ENCODE results near the gene CCN5. TPM values are rescaled to one million over a fixed set of nuclear protein-coding genes. Genes with fewer than 3 reads are reported as not detected.
"Not testable (repeated sequence)": the region's sequence is repeated elsewhere in the genome, so short reads cannot be mapped to it uniquely, and the experiment has no call there.

The CCN5 gene
- total RNA-seq (2014; rRNA removed; shearing (Covaris generic)) = 0.44 TPM in 1 of 2 replicates, not detected in the other

- peak; percentile 91 for DNase-seq (ENCODE audit: low read depth)
These were observed at the start of gene CCN5 for GRCh38 chr20:44714701-44715498. CCN5 (plus strand) TSS chr20:44715369; CDS start chr20:44715391, 22 bp downstream.

DNA sequence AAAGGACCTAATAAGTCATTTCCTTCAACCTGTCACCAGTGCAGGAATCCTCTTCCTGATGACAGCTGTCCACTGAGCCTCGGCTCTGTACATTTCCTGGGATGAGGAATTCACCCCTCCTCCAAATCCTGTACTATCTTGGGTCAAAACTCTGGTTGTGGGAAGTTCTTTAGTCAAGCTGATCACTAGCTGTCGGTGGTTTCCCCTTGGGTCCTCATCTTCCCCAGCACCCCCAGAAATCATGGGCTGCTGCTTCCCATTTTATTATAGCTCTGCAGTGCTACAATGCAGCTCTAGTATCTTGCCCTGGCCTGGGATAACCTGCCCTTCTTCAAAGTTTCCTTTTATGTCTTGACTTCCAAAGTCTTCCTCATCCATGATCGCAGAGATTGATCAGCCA, 49.1 kb upstream of the CCN5 start:
- no peak for DNase-seq (ENCODE audit: low read depth)

GRCh38 chr20:44670851-44671250, 44.3 kb upstream of the CCN5 start:
- peak; percentile 91 for DNase-seq (ENCODE audit: low read depth)

DNA sequence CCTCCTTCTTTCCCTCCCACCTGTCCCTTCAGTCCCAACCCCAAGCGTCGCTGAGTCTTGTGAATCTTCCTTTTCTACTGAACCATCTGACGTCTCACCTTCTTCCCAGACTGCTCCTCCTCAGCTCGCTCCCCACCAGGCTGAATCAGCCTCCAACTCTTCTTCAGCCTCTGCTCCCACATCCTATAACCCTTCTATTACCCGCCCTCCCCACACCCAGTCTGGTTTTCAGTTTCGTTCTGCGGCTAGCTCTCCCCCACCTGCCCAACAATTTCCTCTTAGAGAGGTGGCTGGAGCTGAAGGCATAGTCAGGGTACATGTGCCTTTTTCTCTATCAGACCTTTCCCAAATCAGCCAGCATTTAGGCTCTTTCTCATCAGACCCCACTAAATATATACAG, 43.6 kb upstream of the CCN5 start:
- DNase-seq (ENCODE audit: low read depth) = not testable (repeated sequence)

- DNase-seq (ENCODE audit: low read depth) = not testable (repeated sequence)
These were observed 42.8 kb upstream of the CCN5 start for GRCh38 chr20:44672318-44672902.

GRCh38 chr20:44678242-44678641, 36.9 kb upstream of the CCN5 start:
- DNase-seq (ENCODE audit: low read depth) = no peak

- no peak for DNase-seq (ENCODE audit: low read depth)
These were observed 36.1 kb upstream of the CCN5 start for GRCh38 chr20:44678990-44679611.

DNA sequence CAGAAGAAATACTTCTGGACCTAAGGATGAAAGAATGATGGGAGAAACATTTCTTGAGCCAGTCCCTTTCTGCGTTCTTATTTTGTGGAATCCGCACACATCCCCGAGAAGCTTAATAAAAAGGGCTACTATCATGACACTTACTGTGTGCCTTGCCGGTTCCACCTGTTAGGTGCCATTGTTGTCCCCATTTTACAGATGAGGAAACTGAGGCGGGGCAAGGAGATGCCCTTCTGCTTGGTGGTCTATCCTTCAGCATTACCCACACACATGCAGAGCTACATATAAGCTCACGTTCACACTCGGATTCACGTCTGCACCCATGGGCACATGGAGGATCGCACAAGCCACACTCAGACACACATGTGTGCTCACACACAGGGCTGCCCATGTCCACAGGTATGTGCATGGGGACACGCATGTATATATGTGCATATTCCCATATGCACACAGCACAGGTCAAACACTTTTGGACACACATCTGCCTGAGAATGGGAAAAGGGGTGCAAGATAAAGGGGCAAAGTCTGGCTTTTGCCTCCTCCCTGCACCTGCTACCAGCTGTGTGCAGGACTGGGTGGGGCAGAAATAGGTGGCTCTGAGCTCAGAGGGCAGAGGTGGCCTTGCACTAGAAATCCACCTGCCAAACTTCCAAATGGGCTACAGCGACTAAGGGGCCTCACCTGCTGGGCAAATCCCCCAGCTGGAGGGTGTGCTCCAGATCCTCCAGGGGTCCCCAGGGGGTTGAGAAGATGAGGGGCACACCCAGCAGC, 33.2 kb upstream of the CCN5 start:
- no peak for DNase-seq (ENCODE audit: low read depth)

DNA sequence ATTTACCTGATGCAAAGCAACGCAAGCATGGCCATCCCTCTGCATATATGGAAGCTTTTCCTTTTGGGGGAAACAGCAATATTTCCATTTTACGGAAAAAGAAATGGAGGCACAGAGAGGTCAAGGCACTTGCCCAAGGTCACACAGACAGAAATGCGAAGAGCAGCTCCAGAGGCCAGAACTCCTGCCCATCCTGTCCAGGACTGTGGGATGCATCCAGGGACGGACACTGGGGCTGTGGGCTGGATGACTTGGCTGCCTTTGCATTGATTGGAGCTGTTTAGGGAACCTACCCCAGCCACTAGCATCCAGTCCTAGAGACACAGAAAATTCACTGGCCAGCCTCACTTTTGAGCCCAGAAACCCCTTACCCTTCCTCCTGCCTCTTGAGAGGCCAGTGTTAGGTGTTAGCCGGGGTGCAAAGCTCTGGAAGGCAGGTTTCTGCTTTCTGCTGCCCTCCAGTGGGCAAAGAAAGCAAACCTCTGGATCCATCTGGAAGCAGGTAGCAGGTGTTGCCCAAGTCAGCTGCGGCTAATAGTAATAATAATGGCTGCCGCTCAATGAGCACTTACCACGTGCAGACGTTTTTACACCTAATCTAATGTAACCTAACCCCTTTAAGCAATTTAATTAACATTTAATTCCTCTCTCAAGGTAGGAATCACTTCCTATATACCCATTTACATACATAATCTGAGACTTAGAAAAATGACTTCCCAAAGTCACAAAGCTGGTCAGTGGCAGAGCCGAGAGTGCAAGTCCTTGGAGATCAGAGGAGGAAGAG, 31.7 kb upstream of the CCN5 start:
- peak; percentile 58 for DNase-seq (ENCODE audit: low read depth)

DNA sequence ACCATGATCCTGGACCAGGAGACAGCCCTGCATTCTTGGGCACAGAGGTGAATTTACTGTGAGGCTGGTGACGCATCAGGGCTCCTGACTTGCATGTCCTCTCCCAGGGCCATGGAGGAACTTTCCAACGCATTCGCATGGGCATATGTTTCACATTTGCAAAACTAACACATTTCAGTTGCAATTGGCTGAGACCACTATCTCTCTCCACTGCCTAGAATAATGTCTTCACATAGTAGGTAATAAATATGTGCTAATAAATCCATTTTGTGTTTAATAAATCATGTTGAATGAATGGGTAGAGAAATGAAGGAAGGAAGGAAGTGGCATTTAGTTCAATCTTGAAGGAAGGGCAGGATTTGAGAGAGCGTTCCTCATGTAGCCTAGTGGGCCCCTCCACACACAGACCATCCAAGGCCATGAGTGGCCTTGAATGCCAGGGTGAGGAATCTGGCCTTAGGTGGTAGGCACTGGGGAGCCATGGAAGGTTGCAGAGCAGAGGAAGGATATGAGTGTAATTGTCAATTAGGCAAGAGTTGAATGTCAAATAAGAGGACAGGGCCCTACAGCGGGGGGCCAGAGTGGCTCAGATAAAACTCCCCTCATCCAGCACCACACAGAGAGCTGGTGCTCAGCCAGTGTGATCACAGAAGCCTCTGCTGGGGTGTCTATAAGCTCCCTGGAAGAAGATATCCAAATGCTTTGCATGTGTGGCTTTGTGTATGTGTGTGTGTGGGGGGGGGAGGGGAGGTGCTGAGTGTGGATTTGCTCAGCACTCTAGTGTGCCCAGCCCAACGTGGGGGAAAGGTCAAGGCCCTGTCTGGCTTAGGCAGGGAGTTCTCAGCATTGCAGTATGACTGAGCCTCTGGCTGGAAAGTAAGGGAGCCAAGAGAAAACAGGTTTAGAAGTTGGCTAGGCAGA, 30.9 kb upstream of the CCN5 start:
- no peak for DNase-seq (ENCODE audit: low read depth)

GRCh38 chr20:44686934-44687333, 28.2 kb upstream of the CCN5 start:
- no peak for DNase-seq (ENCODE audit: low read depth)

GRCh38 chr20:44688053-44688625, 27.0 kb upstream of the CCN5 start:
- DNase-seq (ENCODE audit: low read depth) = no peak

- no peak for DNase-seq (ENCODE audit: low read depth)
These were observed 25.4 kb upstream of the CCN5 start for GRCh38 chr20:44689809-44690208.

GRCh38 chr20:44690781-44691423, 24.3 kb upstream of the CCN5 start:
- no peak for DNase-seq (ENCODE audit: low read depth)

DNA sequence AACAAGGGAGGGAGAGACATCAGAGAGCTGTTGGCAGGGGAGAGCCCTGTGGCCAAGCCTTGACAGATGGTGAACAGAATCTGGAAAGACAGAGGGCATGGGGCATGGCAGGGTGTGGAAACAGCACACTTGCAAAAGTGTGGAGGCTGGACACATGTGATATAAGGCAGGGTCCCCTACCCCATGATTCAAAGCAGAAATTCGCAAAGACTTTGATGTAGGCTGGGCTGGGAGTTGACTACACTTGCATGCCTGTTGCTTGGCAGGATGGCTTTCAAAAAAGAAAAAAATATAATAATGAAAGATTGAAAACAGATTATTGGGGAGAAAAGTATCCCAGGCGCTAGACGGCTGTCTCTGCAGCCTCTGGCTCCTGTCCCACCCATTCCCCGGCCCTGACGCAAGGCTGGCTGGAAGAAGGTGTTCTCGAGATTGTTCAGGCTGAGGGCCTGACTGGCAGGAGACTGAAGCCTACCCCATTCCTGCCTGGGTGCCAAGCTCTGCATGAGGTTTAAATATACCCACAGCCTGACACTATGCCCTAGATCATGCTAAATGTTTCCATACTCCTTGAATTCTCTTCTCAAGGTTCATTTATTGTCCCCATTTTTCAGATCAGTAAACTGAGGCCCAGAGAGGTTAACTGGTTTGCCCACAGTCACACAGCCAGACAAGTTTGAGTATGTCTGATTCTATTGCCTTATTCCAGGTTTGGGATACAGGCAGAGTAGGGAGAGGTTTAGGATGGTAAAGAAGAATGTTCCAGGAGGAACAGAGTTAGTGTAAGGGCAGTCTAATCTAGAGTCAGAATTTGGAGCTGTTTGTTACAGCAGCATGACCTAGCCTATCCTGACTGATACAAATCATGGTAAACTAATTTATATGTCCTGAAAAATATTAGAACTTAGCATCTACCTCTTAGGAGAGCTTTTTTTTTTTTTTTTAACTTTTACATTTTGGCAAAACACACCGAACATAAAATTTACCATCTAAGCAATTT, 23.4 kb upstream of the CCN5 start:
- no peak for DNase-seq (ENCODE audit: low read depth)

GRCh38 chr20:44692932-44693480, 22.2 kb upstream of the CCN5 start:
- peak; percentile 100 for DNase-seq (ENCODE audit: low read depth)

DNA sequence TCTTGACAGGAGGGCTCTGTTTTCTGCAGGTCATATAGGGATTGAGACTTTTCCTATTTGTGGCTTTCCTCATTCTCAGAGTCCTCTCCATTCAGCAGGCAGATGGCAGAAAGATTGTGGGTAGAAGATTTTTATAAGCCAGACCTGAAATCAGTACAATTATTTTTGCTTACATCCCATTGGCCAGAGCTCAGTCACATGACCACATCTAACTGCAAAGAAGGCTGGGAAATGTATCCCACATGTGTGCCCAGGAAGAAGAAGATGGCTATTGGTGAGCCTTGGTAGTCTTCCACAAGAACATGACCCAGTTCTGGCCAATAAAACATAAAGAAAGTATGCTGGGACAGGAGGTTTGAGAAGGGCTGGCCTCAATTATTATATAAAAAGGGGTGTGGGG, 21.5 kb upstream of the CCN5 start:
- no peak for DNase-seq (ENCODE audit: low read depth)

- DNase-seq (ENCODE audit: low read depth) = no peak
These were observed 21.0 kb upstream of the CCN5 start for GRCh38 chr20:44694159-44694558.

All from M059J (cell line).